ENCODE data around the gene FBF1.

The FBF1 gene

GRCh38 chr17:75980188-75981018 is 39.6 kb upstream of the FBF1 start:
- no peak for ATAC-seq
- no peak for TF ChIP-seq TSHZ2 (CRISPR knock-in tag; IDR thresholded peaks at IDR 0.05)
- TF ChIP-seq ESRRG (CRISPR knock-in tag; IDR thresholded peaks at IDR 0.05) = 0 out of 2 replicates have a peak, but pooled peaks have one; percentile 1

DNA sequence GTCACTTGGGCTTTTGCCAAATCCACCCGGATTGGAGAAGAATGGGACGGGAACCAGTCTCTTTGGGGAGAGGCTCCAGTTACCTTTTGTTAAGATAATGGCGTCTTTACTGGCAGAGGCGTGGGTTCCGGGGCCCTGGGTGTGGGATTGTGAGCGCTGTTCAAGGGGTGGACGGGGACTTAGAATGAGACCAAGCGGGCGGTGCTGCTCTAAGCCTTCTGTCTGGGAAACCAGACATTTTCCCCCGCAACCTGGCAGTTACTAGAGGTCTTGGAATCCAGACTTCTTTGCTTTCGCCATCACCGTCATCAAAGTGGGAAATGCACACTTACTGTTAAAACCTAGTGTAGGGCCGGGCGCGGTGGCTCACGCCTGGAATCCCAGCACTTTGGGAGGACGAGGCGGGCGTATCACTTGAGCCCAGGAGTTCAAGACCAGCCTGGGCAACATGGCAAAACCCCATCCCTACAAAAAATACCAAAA is 38.9 kb upstream of the FBF1 start:
- ATAC-seq = peak; percentile 40
- TF ChIP-seq ZFP3 (CRISPR knock-in tag; IDR thresholded peaks at IDR 0.05) (peak; percentile 14; the same call in 1 of the 2 replicates), TCF4 (CRISPR knock-in tag; IDR thresholded peaks at IDR 0.05; ENCODE audit: borderline replicate concordance) (no peak; the same call in 1 of the 2 replicates), TOX (CRISPR knock-in tag; IDR thresholded peaks at IDR 0.05; ENCODE audit: borderline replicate concordance) (no peak; the same call in 1 of the 2 replicates), RARB (CRISPR knock-in tag; IDR thresholded peaks at IDR 0.05) (peak; percentile 3; the same call in 1 of the 2 replicates), ESRRG (CRISPR knock-in tag; IDR thresholded peaks at IDR 0.05) (0 out of 2 replicates have a peak, but pooled peaks have one; percentile 3)
- TF ChIP-seq, protein P1, sequence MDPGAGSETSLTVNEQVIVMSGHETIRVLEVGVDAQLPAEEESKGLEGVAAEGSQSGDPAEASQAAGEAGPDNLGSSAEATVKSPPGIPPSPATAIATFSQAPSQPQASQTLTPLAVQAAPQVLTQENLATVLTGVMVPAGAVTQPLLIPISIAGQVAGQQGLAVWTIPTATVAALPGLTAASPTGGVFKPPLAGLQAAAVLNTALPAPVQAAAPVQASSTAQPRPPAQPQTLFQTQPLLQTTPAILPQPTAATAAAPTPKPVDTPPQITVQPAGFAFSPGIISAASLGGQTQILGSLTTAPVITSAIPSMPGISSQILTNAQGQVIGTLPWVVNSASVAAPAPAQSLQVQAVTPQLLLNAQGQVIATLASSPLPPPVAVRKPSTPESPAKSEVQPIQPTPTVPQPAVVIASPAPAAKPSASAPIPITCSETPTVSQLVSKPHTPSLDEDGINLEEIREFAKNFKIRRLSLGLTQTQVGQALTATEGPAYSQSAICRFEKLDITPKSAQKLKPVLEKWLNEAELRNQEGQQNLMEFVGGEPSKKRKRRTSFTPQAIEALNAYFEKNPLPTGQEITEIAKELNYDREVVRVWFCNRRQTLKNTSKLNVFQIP (CRISPR knock-in tag; IDR thresholded peaks at IDR 0.05; ENCODE audit: borderline replicate concordance, low read depth) = 0 out of 2 replicates have a peak, but pooled peaks have one; percentile 7
- TF ChIP-seq, protein P2, sequence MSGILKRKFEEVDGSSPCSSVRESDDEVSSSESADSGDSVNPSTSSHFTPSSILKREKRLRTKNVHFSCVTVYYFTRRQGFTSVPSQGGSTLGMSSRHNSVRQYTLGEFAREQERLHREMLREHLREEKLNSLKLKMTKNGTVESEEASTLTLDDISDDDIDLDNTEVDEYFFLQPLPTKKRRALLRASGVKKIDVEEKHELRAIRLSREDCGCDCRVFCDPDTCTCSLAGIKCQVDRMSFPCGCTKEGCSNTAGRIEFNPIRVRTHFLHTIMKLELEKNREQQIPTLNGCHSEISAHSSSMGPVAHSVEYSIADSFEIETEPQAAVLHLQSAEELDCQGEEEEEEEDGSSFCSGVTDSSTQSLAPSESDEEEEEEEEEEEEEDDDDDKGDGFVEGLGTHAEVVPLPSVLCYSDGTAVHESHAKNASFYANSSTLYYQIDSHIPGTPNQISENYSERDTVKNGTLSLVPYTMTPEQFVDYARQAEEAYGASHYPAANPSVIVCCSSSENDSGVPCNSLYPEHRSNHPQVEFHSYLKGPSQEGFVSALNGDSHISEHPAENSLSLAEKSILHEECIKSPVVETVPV (CRISPR knock-in tag; IDR thresholded peaks at IDR 0.05) = peak; percentile 85; the same call in 1 of the 2 replicates

DNA sequence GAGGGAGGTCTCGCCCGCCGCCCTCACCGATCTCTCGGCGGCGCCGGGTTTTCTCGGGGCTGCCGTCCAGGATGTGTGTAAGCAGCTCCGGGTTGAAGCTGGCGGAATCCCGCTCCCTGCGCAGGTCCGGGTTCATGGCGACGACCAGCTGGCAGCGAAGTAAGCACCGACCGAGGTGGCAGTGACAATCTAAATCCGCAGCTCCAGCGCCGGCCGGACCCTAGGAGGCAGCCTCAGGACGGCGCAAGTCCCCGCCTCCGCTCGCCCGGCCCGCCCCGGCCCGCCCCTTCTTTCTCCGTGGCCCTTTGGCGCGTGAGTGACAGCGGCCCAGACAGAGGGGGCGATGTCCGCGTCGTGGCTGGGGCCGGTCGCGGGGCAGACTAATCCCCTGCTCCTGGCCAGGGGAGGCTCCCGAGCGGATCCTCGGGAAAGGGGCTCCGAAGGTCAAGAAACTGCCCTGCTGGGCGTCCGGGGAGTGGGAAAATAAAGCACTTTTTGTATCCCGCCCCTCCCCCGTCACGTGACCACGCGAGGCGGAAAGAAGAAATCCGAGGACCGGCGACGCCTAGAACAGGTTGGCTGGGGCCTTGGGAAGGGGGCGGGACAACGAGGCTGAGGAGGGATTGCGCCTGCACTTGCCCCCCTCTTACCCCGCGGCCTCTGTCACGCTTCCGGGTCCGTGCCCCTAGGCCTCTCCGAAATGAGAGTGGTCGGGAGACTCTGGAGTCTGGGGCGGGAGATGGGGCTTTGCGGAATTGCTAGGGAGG is 38.3 kb upstream of the FBF1 start, which contains the start of the genes ACOX1 and TEN1:
Gene ACOX1, minus strand, starts transcription at position 229 of the 767 bp plus-strand sequence. Its CDS starts 93 bp downstream, at position 136.
Gene TEN1, plus strand, starts transcription at position 303 of the 767 bp plus-strand sequence. CDS start 6,953 bp downstream, outside the sequence.
- ATAC-seq = peak; percentile 94
- TF ChIP-seq RARB (CRISPR knock-in tag; IDR thresholded peaks at IDR 0.05) (no peak), CSDC2 (CRISPR knock-in tag; IDR thresholded peaks at IDR 0.05) (peak; percentile 52; the same call in 1 of the 2 replicates), GLIS3 (CRISPR knock-in tag; IDR thresholded peaks at IDR 0.05) (no peak), ZFP30 (CRISPR knock-in tag; IDR thresholded peaks at IDR 0.05) (no peak), OSR1 (CRISPR knock-in tag; IDR thresholded peaks at IDR 0.05) (no peak), PPARA (CRISPR knock-in tag; IDR thresholded peaks at IDR 0.05; ENCODE audit: borderline replicate concordance) (no peak), ZNF8 (CRISPR knock-in tag; IDR thresholded peaks at IDR 0.05) (no peak), TOX (CRISPR knock-in tag; IDR thresholded peaks at IDR 0.05; ENCODE audit: borderline replicate concordance) (0 out of 2 replicates have a peak, but pooled peaks have one; percentile 24), ZFP3 (CRISPR knock-in tag; IDR thresholded peaks at IDR 0.05) (peak; percentile 20; the same call in 1 of the 2 replicates), ZC3H10 (CRISPR knock-in tag; IDR thresholded peaks at IDR 0.05) (no peak)
- TF ChIP-seq, protein P3, sequence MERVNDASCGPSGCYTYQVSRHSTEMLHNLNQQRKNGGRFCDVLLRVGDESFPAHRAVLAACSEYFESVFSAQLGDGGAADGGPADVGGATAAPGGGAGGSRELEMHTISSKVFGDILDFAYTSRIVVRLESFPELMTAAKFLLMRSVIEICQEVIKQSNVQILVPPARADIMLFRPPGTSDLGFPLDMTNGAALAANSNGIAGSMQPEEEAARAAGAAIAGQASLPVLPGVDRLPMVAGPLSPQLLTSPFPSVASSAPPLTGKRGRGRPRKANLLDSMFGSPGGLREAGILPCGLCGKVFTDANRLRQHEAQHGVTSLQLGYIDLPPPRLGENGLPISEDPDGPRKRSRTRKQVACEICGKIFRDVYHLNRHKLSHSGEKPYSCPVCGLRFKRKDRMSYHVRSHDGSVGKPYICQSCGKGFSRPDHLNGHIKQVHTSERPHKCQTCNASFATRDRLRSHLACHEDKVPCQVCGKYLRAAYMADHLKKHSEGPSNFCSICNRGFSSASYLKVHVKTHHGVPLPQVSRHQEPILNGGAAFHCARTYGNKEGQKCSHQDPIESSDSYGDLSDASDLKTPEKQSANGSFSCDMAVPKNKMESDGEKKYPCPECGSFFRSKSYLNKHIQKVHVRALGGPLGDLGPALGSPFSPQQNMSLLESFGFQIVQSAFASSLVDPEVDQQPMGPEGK (CRISPR knock-in tag; IDR thresholded peaks at IDR 0.05; ENCODE audit: borderline replicate concordance) = peak; percentile 46; the same call in 1 of the 2 replicates
- TF ChIP-seq, protein P1 (CRISPR knock-in tag; IDR thresholded peaks at IDR 0.05; ENCODE audit: borderline replicate concordance, low read depth) = peak; percentile 59; the same call in 1 of the 2 replicates
